Stimulated activated naive CD8-positive, alpha-beta T cell treated with anti-CD3 and anti-CD28 coated beads, Interleukin-15, Interleukin-2, amounts not matched to agents 100 U/mL and 50 U/mL, for 24 hours (primary cell): Measurements from ENCODE around the gene CARD10.
A peak's percentile ranks its signal among the peaks of the same experiment; 100 is the strongest.
"Not testable (repeated sequence)": the region's sequence is repeated elsewhere in the genome, so short reads cannot be mapped to it uniquely, and the experiment has no call there.

Source experiments
- ATAC-seq: fragments of 150-1000 bp; cut with Tn5 transposase; one replicate; pipeline ENCODE4 v1.10.0; 2021
- DNase-seq: peaks from one replicate; pipeline ENCODE4 v3.0.0; 2021

The CARD10 gene

DNA sequence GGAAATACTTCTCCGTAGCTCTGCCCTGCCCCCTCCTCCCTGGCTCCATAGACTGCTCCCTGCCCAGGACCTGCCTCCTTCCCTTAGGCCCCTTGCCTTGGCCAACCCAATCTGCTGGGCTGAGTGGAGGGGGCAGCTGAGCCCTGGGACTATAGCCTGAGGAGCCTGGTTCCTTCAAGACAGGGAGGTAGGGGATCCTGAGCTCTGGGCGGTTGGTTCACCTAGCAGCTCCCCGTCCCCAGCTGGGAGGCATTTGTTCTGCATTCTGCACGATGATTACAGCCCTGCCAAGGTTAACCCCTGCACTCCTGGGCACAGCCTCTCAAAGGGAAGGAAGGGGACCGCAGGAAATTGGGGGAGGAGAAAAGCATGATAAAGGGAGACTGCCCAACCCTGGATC is 37.5 kb upstream of the CARD10 start:
- ATAC-seq (no peak), DNase-seq (no peak)

GRCh38 chr22:37555029-37555428 is 35.8 kb upstream of the CARD10 start:
- ATAC-seq: no peak
- DNase-seq: no peak

GRCh38 chr22:37553725-37554124 is 34.5 kb upstream of the CARD10 start:
- no peak for ATAC-seq

GRCh38 chr22:37552524-37553163 is 33.4 kb upstream of the CARD10 start:
- DNase-seq (no peak), ATAC-seq (no peak)

More at GRCh38 chr22:37553725-37554124, 34.5 kb upstream of the CARD10 start:
- DNase-seq: no peak

DNA sequence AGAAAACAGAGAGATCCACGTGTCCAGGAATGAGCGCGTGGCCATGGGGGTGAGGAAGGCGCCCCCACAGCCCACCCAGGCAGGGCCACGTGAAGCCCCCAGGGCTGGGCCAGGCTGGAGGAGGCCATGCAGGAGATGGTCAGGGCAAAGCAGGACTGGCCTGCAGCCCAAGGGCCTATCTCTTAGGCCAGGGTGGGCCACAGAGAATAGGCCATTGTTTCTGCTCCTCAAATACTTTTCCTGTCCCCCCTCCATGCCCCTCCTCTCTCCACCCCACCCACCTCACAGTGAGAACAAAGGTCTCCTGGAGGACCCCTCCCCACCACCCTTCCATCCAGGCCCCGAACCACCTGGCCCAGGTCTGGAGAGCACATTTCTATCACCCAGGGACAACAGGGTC is 32.8 kb upstream of the CARD10 start:
- DNase-seq: no peak
- no peak for ATAC-seq

DNA sequence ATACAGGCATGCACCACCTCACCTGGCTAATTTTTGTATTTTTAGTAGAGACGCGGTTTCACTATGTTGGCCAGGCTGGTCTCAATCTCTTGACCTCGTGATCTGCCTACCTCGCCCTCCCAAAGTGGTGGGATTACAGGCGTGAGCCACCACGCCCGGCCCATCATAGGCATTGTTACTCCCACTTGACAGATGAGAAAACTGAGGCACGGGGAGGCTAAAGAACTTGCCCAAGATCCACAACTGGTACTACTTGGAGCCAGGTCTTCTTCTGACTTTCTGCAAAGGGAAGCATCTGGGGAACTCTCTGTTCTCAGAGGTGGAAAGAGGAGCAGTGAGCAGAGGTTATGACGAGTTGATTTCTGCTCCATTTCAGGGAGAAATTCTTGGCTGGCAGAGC is 31.7 kb upstream of the CARD10 start:
- ATAC-seq, DNase-seq: not testable (repeated sequence)

DNA sequence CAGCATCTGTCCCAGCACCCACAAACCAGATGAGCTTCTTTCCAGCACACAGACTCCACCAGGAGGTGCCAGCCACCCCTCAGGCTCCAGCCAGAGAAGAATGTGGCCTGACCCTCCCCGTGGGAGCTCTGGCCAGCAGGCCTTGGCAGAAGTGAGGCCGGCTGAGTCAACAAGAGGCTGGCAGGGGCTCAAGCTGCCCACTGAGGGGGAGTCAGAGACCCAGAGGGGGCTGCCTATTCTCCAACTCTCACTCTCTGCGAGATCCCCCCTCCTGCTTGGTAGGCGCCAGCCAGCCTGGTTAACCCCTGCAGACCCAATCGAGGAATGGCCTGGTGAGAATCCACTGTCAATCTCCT is 30.5 kb upstream of the CARD10 start:
- no peak for ATAC-seq
- no peak for DNase-seq

GRCh38 chr22:37547251-37547741 is 28.1 kb upstream of the CARD10 start:
- no peak for ATAC-seq

GRCh38 chr22:37546437-37547250 is 27.4 kb upstream of the CARD10 start:
- no peak for DNase-seq
- ATAC-seq: no peak

More at GRCh38 chr22:37547251-37547741, 28.1 kb upstream of the CARD10 start:
- no peak for DNase-seq

GRCh38 chr22:37545703-37546436 is 26.7 kb upstream of the CARD10 start:
- ATAC-seq: no peak
- no peak for DNase-seq

DNA sequence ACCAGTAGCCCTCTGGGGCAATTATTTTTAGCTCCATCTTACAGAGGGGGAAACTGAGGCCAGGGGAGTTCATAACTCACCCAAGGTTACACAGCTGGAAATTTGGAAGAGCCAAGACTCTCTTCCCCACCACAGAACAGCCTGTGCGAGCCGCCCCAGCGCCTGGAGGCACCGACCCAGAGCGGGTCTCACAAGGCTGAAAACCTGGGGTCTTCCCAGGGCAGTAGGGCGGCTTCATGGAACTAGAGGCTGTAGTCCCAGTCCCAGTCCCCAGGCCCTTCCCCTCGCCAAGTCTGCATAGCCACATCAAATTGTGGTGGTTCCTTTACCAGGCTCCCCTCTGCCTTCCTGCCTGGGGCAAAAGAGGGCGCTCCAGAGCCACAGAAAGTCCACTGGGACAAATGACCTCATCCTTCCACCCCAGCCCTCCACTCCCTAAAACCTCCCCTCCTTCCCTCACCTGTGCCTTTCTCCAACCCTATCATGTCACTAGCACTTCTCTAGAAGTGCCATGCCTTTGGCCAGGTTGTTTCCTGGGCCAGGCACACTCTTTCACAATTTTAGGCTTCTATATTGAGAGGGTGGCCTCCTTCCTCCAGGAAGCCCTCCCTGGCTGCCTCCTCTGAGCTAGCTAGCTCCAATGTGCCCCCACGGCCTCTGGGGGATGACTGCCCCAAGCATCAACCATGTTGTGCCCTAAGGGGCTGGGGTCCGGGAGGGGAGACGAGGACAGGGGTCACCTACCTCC is 25.9 kb upstream of the CARD10 start:
- peak; percentile 79 for DNase-seq
- peak; percentile 15 for ATAC-seq

DNA sequence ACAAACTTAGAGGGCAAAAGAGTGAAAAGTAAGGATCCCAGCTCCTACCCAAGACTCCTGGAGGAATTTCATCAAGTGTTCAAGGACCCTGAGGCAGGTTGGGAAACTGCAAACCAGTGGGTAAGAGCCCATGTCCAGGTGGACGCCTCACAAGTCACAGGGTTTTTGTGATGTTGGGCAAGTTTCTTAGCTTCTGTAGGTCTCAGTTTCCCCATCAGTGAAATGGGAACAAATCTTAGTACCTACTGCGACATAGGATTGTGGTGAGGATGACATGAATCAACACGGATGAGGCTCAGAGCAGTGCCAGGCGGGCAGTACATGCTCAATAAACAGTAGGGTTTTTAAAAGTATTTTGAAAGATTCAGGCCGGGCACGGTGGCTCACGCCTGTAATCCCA is 23.7 kb upstream of the CARD10 start:
- DNase-seq: no peak
- ATAC-seq: no peak

DNA sequence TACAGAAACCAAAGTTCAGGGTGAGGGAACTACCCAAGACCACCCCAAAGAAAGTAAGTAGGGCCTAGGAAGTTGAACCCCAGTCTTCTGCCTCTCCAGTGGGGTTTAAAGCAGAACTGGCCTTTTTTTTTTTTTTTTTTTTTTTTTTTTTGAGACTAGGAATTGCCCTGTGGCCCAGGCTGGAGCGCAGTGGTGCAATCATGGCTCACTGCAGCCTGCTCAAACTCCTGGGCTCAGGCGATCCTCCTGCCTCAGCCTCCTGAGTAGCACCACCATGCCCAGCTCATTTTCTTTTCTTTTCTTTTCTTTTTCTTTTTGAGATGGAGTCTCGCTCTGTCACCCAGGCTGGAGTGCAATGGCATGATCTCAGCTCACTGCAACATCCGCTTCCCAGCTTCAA is 23.2 kb upstream of the CARD10 start:
- ATAC-seq, DNase-seq: not testable (repeated sequence)

GRCh38 chr22:37539790-37540189 is 20.6 kb upstream of the CARD10 start:
- not testable (repeated sequence) for DNase-seq, ATAC-seq

- peak; percentile 93 for ATAC-seq
These were observed 19.6 kb upstream of the CARD10 start for GRCh38 chr22:37538590-37539357.

GRCh38 chr22:37535159-37535558 is 15.9 kb upstream of the CARD10 start:
- DNase-seq: no peak
- no peak for ATAC-seq

More at GRCh38 chr22:37538590-37539357, 19.6 kb upstream of the CARD10 start:
- peak; percentile 92 for DNase-seq

- DNase-seq (no peak), ATAC-seq (no peak)
These were observed 15.2 kb upstream of the CARD10 start for GRCh38 chr22:37534445-37534844.

DNA sequence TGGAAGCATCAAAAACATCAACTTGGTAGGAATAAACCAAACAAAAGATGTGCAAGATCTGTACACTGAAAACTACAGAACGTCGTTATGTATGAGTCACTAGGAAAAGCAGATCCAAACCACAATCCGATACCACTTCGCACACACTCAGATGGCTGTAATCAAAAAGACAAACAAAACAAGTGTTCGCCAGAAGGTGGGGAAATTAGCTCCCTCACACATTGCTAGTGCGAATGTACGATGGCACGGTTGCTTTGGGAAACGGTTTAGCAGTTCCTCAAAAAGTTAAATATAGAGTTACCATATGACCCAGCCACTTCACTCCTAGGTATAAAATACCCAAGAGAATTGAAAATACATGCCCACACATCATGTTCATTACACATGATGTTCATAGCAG is 14.8 kb upstream of the CARD10 start:
- DNase-seq: no peak
- ATAC-seq: peak; percentile 28

DNA sequence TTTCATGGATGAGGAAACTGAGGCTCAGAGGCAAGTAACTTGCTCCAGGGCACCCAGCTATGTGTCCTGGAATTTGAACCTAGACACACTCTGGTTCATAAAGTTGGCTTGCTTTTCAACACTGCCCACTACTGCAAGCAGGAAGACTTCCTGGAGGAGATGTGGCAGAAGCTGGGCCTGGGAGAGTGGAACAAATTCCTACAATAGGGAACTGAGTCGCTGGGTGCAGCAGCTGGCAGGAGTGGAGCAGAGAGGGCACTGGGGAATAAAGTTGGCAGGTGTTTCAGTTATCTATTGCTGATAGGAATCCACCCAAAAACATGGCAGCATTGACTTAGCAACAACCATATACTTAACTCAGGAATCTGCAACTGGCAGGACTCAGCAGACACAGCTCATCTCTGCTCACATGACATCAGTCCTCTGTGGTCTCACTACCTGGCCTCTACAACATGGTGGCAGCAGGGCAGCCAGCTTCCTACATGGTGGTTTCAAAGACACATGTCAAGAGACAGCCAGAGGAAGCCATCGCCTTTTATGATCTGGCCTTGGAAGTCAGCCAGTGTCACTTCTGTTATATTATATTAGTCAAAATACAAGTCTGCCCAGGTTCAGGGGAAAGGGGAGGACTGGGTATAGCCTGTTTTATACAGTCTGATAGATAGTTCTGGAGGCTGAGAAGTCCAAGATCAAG is 10.6 kb upstream of the CARD10 start:
- DNase-seq (no peak), ATAC-seq (no peak)

GRCh38 chr22:37527952-37528351 is 8.7 kb upstream of the CARD10 start:
- DNase-seq, ATAC-seq: not testable (repeated sequence)
